NCI-H2227 treated with DMSO at 0.1 percent for 48 hours (cell line): Measurements from ENCODE around the gene SYNC.
"Not testable (repeated sequence)": the region's sequence is repeated elsewhere in the genome, so short reads cannot be mapped to it uniquely, and the experiment has no call there.

Experiments used
- DNase-seq: peaks from one replicate; lab custom pipeline; 2025; lab: John Stamatoyannopoulos, UW

SYNC gene

DNA sequence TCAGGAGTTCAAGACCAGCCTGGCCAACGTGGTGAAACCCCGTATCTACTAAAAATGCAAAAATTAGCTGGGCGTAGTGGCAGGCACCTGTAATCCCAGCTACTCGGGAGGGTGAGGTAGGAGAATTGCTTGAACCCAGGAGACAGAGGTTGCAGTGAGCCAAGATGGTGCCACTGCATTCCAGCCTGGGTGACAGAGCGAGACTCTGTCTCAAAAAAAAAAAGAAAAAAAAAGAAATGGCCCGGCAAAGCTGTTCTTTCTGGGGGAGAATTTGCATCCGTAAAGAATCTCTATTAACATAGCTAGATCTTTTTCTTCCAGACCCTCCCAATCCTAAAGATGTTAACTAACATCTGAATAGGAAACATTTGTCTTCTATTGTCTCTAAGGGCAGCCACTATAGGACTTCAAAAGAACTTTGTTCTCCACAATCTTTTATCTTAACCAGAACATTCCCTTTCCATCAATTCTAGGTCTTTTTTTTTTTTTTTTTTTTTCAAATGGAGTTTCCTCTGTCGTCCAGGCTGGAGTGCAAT is 60.2 kb downstream of the SYNC start:
- not testable (repeated sequence) for DNase-seq

DNA sequence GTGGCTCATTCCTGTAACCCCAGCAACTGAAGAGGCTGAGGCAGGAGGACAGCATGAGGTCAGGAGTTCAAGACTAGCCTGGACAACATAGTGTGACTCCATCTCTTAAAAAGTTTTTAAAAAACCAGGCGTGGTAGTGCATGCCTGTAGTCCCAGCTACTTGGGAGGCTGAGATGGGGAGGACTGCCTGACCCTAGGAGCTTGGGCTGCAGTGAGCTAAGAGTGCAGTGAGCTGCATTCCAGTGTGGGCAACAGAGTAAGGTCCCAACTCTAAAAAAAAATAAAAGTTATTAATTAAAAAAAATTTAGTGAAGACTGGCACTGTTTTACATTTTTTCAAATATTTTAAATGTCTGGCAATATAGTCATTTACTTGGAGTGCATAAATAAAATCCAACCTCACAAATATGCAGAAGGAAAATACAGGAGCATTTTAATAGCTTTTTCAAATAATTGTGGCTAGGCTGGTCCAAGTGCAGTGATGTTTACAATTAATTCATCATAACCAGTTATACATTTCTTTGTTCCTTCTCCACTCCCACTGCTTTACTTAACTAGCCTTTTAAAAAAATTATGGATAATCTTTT is 63.0 kb downstream of the SYNC start:
- no peak for DNase-seq

DNA sequence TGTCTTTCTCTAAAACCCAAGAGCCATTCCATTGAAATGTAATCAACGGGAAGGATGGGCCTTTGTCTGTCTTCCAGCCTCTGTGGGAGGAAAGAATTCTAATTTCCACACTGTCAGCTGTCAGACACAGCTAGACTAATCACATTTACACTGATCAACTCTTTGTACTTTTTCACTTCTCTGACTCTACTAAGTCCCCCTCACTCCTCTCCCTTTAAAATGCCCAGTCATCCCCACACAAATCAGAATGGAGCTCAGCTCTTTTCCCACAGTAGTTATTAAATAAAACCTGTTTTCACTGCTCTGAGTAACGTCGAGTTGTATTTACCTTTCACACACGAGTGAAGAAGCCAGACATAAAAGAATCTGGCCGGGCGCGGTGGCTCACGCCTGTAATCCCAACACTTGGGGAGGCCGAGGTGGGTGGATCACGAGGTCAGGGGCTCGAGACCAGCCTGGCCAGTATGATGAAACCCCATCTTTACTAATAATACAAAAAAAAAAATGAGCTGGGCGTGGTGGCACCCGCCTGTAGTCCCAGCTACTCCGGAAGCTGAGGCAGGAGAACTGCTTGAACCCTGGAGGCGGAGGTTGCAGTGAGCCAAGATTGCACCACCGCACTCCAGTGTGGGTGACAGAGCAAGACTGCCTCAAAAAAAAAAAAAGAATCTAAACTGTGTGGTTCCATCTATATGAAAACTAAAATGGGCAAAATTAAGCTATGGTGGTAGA is 65.5 kb downstream of the SYNC start:
- DNase-seq = no peak

DNA sequence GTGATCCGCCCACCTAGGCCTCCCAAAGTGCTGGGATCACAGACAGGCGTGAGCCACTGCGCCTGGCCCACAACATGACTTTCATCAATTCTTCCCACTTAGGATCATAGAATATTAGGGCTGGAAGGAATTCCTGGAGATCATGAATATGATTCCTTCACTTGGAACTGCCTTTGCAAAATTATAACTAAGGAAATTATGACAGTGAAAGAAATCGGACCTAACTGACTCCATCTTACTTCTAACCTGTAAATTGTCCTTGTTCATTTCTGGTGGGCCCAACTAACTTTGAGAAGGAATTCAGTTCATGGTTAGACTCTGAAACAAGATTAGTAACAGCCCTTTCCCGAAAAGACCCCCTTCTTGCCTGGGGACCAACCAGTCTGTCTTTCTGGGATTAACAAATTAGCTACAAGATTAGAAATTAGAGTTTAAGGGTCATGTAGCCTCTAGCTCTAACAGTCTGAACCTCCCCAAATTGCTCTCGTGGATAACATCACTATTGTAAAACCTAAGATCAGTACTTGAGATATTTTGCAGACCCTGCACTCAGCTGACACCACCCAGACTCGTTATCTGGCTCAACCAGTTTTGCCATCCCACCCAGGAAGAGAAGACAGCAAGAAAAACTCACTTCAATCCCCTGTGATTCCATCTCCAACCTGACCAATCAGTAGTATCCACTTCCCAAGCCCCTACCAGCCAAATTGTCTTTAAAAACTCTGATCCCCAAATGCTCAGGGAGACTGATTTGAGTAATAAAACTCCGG is 66.9 kb downstream of the SYNC start:
- DNase-seq = no peak

DNA sequence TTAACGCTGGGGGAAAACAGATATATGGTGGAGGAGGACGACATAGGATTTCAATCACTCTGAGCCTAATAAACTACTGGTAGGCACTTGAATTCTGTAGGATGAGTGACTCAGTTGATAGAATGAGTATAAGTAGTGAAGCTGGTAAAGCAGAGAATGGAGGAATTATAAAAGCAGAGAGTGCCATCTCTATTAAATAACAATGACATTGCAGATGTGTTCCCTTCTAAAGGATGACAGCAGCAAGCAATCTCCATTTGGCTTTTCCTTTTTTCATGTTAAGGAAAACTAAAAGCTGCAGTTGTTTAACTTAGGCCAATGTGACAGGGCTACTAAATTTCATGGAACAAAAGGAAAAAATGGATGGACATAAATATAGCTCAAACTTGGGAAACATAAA is 69.7 kb downstream of the SYNC start:
- DNase-seq = no peak

DNA sequence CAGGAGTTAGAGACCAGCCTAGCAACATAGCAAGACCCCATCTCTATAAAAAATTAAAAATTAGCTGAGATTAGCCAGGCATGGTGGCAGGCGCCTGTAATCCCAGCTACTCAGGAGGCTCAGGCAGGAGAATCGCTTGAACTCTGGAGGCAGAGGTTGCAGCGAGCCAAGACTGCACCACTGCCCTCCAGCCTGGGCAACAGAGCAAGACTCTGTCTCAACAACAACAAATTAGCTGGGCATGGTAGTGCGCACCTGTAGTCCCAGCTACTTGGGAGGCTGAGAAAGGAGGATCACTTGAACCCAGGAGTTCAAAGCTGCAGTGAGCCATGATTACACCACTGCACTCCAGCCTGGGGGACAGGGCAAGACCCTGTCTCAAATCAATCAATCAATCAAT is 72.4 kb downstream of the SYNC start:
- DNase-seq = not testable (repeated sequence)
